K562 (cell line): ENCODE results near the gene KRT222. TPM values are rescaled to one million over a fixed set of nuclear protein-coding genes. Genes with fewer than 3 reads are reported as not detected.
A peak's percentile ranks its signal among the peaks of the same experiment; 100 is the strongest.

Experiments used
- ATAC-seq: fragments of 200-7000 bp; cut with Tn5 transposase; 3 replicates; pipeline ENCODE4 v1.9.1; 2020; ENCODE audit warnings: moderate library complexity
- BruUV-seq: library from RNA; stranded (reverse); fragments of 400-500 nt; replicated peaks from 2 replicates; lab custom pipeline; 2021; lab: Mats Ljungman, UMichigan
- CTCF ChIA-PET: fragments of 300-600 bp; formaldehyde crosslinking; extraction: SDS; loops from one replicate; lab custom pipeline; 2021; ENCODE audit warnings: low intra/inter-chr PET ratio; lab: Yijun Ruan, JAX
- POLR2A ChIA-PET: fragments of 300-600, 350-650 bp; sonication (Branson Sonifier 250); formaldehyde crosslinking; extraction: SDS; loops from one replicate; lab custom pipeline; 2021; ENCODE audit warnings: antibody characterized with exemption, inconsistent platforms; lab: Yijun Ruan, JAX
- DNase-seq, 4 experiments: peaks; one replicate each; pipeline versions ENCODE4 v3.0.0 to v3.0.0-alpha.2; 2011 to 2018; ENCODE audit warnings: low spot score in 3 of 4, mixed read lengths in 3 of 4; ENCODE audit errors: extremely low read depth in 1 of 4
- FAIRE-seq: peaks from 2 replicates; lab custom pipeline; 2011; peaks lifted over from hg19 to GRCh38; lab: Jason Lieb, UNC
- H2AFZ ChIP-seq: 2 replicates; pipeline ENCODE4 v1.6.0; 2011; ENCODE audit warnings: low read depth, low read length, control low read depth, inconsistent platforms
- H3K27ac ChIP-seq: fragments of 200-600 bp; 3 replicates; pipeline ENCODE4 v1.8.0; 2011; ENCODE audit warnings: low read depth, mild to moderate bottlenecking, control low read depth, inconsistent platforms, low read length, moderate library complexity, mixed read lengths; ENCODE audit errors: extremely low read depth
- H3K27me3 ChIP-seq, 2 experiments: fragments of 300-600 bp in 1 of 2; 2 replicates in 1 of 2; 3 replicates in 1 of 2; pipeline versions ENCODE4 v1.6.0 to v1.8.0; 2011; ENCODE audit warnings: inconsistent platforms in 2 of 2, low read length in 2 of 2, mild to moderate bottlenecking in 1 of 2, mixed read lengths in 1 of 2, moderate library complexity in 1 of 2; ENCODE audit not compliant: control insufficient read depth in 2 of 2, insufficient read depth in 2 of 2
- H3K36me3 ChIP-seq: fragments of 300-600 bp; 3 replicates; pipeline ENCODE4 v1.8.0; 2011; ENCODE audit warnings: mild to moderate bottlenecking, low read length, inconsistent platforms; ENCODE audit not compliant: control insufficient read depth, insufficient read depth
- H3K4me1 ChIP-seq, 2 experiments: fragments of 200-600 bp in 1 of 2; replicated peaks in 1 of 2; 2 replicates in 1 of 2; 3 replicates in 1 of 2; pipeline versions ENCODE4 v1.5.1 to v1.8.0; 2011; ENCODE audit warnings: inconsistent platforms in 2 of 2, low read length in 2 of 2, mild to moderate bottlenecking in 1 of 2, mixed read lengths in 1 of 2, moderate library complexity in 1 of 2; ENCODE audit not compliant: control insufficient read depth in 2 of 2, insufficient read depth in 2 of 2
- H3K4me2 ChIP-seq: 2 replicates; pipeline ENCODE4 v1.6.1; 2011; ENCODE audit warnings: low read length, control low read depth, inconsistent platforms, mixed read lengths; ENCODE audit not compliant: insufficient read depth
- H3K4me3 ChIP-seq: fragments of 200-600 bp; sonication (generic), shearing (Covaris generic); 2 replicates; pipeline ENCODE4 v1.5.1; 2016; ENCODE audit warnings: control low read depth, inconsistent platforms
- H3K79me2 ChIP-seq: fragments of 200-600 bp; 3 replicates; pipeline ENCODE4 v1.8.0; 2011; ENCODE audit warnings: low read length, inconsistent platforms; ENCODE audit not compliant: control insufficient read depth, insufficient read depth
- H3K9ac ChIP-seq, 2 experiments: 2 replicates each; pipeline versions ENCODE4 v1.6.0 to v1.6.1; 2011; ENCODE audit warnings: low read depth in 2 of 2, low read length in 2 of 2, control low read depth in 1 of 2, inconsistent platforms in 1 of 2, mild to moderate bottlenecking in 1 of 2, mixed read lengths in 1 of 2; ENCODE audit not compliant: insufficient read depth in 1 of 2
- H3K9me1 ChIP-seq: one replicate; pipeline ENCODE4 v1.6.0; 2011; ENCODE audit warnings: inconsistent platforms, mild to moderate bottlenecking, low read length, moderate library complexity; ENCODE audit not compliant: control insufficient read depth, insufficient read depth
- H3K9me3 ChIP-seq: replicated peaks from 2 replicates; pipeline ENCODE4 v1.5.1; 2011; ENCODE audit warnings: low read depth, low read length, inconsistent platforms; ENCODE audit not compliant: control insufficient read depth, insufficient read depth
- H4K20me1 ChIP-seq: replicated peaks from 2 replicates; pipeline ENCODE4 v1.6.1; 2011; ENCODE audit warnings: low read length, inconsistent platforms, mixed read lengths; ENCODE audit not compliant: control insufficient read depth, insufficient read depth
- C11orf30 ChIP-seq: fragments of 450-650 bp; IDR thresholded peaks from 2 replicates; pipeline ENCODE4 v1.6.1; 2016; ENCODE audit warnings: low read depth, mild to moderate bottlenecking
- FOXK1 ChIP-seq: sonication (generic); formaldehyde crosslinking; IDR thresholded peaks from 2 replicates; pipeline ENCODE4 v1.8.0; 2022; ENCODE audit warnings: missing genetic modification reagents, mild to moderate bottlenecking, borderline replicate concordance
- HCFC1 ChIP-seq: IDR thresholded peaks from 2 replicates; pipeline ENCODE4 v1.6.1; 2012; ENCODE audit warnings: low read depth, low read length, improper control_type of control experiment
- SP1 ChIP-seq: sonication (generic); formaldehyde crosslinking; IDR thresholded peaks from 2 replicates; pipeline ENCODE4 v1.8.1; 2022; ENCODE audit warnings: mild to moderate bottlenecking, missing genetic modification reagents
- ZNF316 ChIP-seq: fragments of 450-650 bp; IDR thresholded peaks from 2 replicates; pipeline ENCODE4 v1.6.1; 2016
- WGBS: fragments of 100-300 bp; shearing (Covaris generic); methylation state at CpG from one replicate; pipeline ENCODE4 v1.1.6; 2016; ENCODE audit warnings: low coverage, mixed read lengths; ENCODE audit not compliant: insufficient coverage; ENCODE audit errors: missing lambda C conversion rate; 5-methylcytosine and 5-hydroxymethylcytosine counted together
- in situ Hi-C: fragments of 300-500 bp; cut with MboI; formaldehyde crosslinking; loops from 4 replicates; pipeline ENCODE4 v1.15.0; 2018; ENCODE audit warnings: inconsistent platforms, mixed read lengths
- intact Hi-C: fragments of 100-400 bp; cut with micrococcal nuclease; formaldehyde crosslinking; loops from 2 replicates; pipeline ENCODE4 v1.14.2; 2022
- polyA plus RNA-seq, 8 experiments: library from polyadenylated mRNA; depleted of rRNA in 4 of 8; stranded (reverse) in 5 of 8; unstranded in 3 of 8; fragments of >200 nt; fragmentation: Nextera tagmentation in 2 of 8; fragmentation: Illumina TruSeq in 1 of 8; extraction: Ambion mirVana in 2 of 8; extraction: Trizol in 1 of 8; gene quantifications; 2 replicates each; pipeline versions ENCODE4 v1.2.1 to v1.2.3, GENCODE V29; 2011 to 2014; ENCODE audit warnings: inconsistent platforms in 1 of 8, missing spikeins in 1 of 8
- total RNA-seq, 7 experiments: library from RNA; depleted of rRNA in 6 of 7; stranded (reverse); fragments of >200 nt in 6 of 7; fragmentation: Illumina TruSeq in 2 of 7; extraction: Trizol in 2 of 7; gene quantifications; 2 replicates each; pipeline versions ENCODE4 v1.2.1 to v1.2.3, GENCODE V29; 2011 to 2021; ENCODE audit warnings: low replicate concordance in 1 of 7

KRT222 gene
- total and polyA plus RNA-seq, 9 of the 15 experiments (the other 6 are each of a cell fraction or from before 2014, with no cell fraction given): 0.03 to 0.11 (median 0.05) TPM; not detected in 5

DNA sequence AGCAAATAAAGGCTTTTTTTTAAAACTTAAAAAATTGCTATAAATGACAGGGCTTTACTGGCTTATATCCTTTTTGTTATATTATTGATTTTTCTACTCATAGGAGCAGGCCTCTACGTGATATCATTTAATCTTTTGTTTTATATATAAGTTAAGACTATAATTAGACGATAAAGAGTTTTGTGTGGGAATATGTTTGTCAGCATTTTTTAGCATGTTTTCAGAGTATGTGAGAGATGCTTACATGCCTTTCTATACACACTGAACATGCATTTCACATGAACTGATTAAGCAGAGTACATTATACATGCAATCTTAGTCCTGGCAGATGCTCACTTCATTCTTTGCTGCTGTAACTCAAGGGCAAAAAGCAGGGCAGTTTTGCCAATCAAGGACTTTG lies 7.7 kb upstream of the KRT222 start:
- Histone ChIP-seq H3K9me1 (no peaks in the 10 kb centered on the region), H3K4me1 (no peaks in the 10 kb centered on the region), H3K4me2 (no peak overlapping the region), H3K27me3 (peaks cover 27 to 37% of the 10 kb centered on the region in 2 experiments), H2AFZ (no peak overlapping the region), H3K9ac (no peak overlapping the region), H4K20me1 (no peaks in the 10 kb centered on the region), H3K9me3 (no peaks in the 10 kb centered on the region), H3K79me2 (no peaks in the 10 kb centered on the region), H3K36me3 (no peaks in the 10 kb centered on the region), H3K4me3 (no peak overlapping the region), H3K27ac (no peak overlapping the region)
- 0% methylated on average over 2 of the region's 2 CpGs for WGBS
- no peak for DNase-seq
- ChIA-PET POLR2A (interaction anchor here (0.9 kb wide), 1 partner anchor 12 kb away, joined by 5 read pairs; no protein-coding TSS in a partner anchor), CTCF (no interaction called here)
- no peak for TF ChIP-seq HCFC1
- TF ChIP-seq FOXK1 (CRISPR knock-in tag): no peak
- peak; percentile 65 for TF ChIP-seq C11orf30
- peak; percentile 78 for TF ChIP-seq ZNF316
- intact Hi-C loops (no loop called here), in situ Hi-C loops (no loop called here)
- no TSS peak for BruUV-seq
- no peak for ATAC-seq
- FAIRE-seq: no peak

DNA sequence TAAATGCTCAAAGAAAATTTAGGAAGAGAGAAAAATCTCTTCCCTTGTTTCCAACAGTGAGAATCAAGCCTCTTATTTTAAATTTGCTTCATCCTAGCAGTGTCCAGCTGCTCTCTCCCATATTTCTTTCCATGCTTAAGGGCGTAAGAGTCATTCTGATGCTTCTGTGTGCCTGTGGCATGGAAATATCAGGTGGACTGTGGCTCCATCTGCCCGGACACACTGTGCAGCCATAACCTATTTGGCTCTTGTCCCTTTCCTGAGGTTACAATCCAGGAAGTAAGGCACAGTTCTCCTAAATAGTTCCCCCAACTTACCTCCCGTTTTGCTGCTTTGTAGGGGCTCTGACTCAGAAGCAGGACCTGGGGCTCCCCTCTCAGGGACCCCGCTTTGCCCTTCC lies 6.3 kb upstream of the KRT222 start:
- H3K36me3 ChIP-seq: no peaks in the 10 kb centered on the region
- FAIRE-seq: no peak
- 3% methylated on average over 4 of the region's 4 CpGs for WGBS

More for the DNA sequence above, 6.3 kb upstream of the KRT222 start:
- Histone ChIP-seq H3K27me3 (peaks cover 19 to 30% of the 10 kb centered on the region in 2 experiments), H3K4me1 (no peaks in the 10 kb centered on the region), H3K9me1 (no peaks in the 10 kb centered on the region), H4K20me1 (no peaks in the 10 kb centered on the region), H3K9ac (no peak overlapping the region), H3K4me2 (no peak overlapping the region), H3K27ac (no peak overlapping the region), H2AFZ (no peak overlapping the region; the same call in 1 of the 2 replicates), H3K79me2 (no peaks in the 10 kb centered on the region), H3K4me3 (no peak overlapping the region), H3K9me3 (no peaks in the 10 kb centered on the region)
- DNase-seq (no peak), ATAC-seq (no peak)
- POLR2A ChIA-PET: no interaction called here
- BruUV-seq: no TSS peak
- CTCF ChIA-PET: no interaction called here
- TF ChIP-seq SP1: no peak
- in situ Hi-C loops: no loop called here
- intact Hi-C loops: no loop called here
